HEK293T (cell line): Measurements from ENCODE around the gene TLE4.

Experiments used
- ARNT ChIP-seq: fragments of 450-650 bp; IDR thresholded peaks from 2 replicates; pipeline ENCODE4 v1.6.1; 2017; ENCODE audit warnings: mild to moderate bottlenecking
- CTBP1 ChIP-seq: fragments of 450-650 bp; IDR thresholded peaks from 2 replicates; pipeline ENCODE4 v1.6.1; 2016; ENCODE audit warnings: borderline replicate concordance
- FOXA1 ChIP-seq: fragments of 450-650 bp; IDR thresholded peaks from 2 replicates; pipeline ENCODE4 v1.6.1; 2016; ENCODE audit warnings: mild to moderate bottlenecking
- FOXK2 ChIP-seq: fragments of 450-650 bp; IDR thresholded peaks from 2 replicates; pipeline ENCODE4 v1.6.1; 2016; ENCODE audit warnings: mild to moderate bottlenecking
- FOXM1 ChIP-seq: fragments of 450-650 bp; IDR thresholded peaks from 2 replicates; pipeline ENCODE4 v1.6.1; 2017; ENCODE audit warnings: mild to moderate bottlenecking, borderline replicate concordance
- L3MBTL2 ChIP-seq: fragments of 450-650 bp; conservative IDR thresholded peaks from 2 replicates; pipeline ENCODE4 v1.6.1; 2016; ENCODE audit warnings: mild to moderate bottlenecking
- LEF1 ChIP-seq: fragments of 450-650 bp; IDR thresholded peaks from 2 replicates; pipeline ENCODE4 v1.6.1; 2017; ENCODE audit warnings: mild to moderate bottlenecking, borderline replicate concordance
- NFRKB ChIP-seq: fragments of 450-650 bp; IDR thresholded peaks from 2 replicates; pipeline ENCODE4 v1.6.1; 2016; ENCODE audit warnings: mild to moderate bottlenecking, moderate library complexity
- PKNOX1 ChIP-seq: fragments of 450-650 bp; IDR thresholded peaks from 2 replicates; pipeline ENCODE4 v1.6.1; 2016
- SP1 ChIP-seq: fragments of 450-650 bp; IDR thresholded peaks from 2 replicates; pipeline ENCODE4 v1.6.1; 2017
- SUZ12 ChIP-seq: fragments of 450-650 bp; IDR thresholded peaks from 2 replicates; pipeline ENCODE4 v1.6.1; 2016; ENCODE audit warnings: mild to moderate bottlenecking
- TARDBP ChIP-seq: fragments of 450-650 bp; IDR thresholded peaks from 2 replicates; pipeline ENCODE4 v1.6.1; 2016
- ZNF384 ChIP-seq: fragments of 450-650 bp; IDR thresholded peaks from 2 replicates; pipeline ENCODE4 v1.6.1; 2016

- TF ChIP-seq CTBP1 (no peak), TARDBP (no peak), SP1 (no peak), LEF1 (no peak), SUZ12 (no peak), FOXM1 (no peak), ARNT (no peak), FOXK2 (no peak), ZNF384 (no peak), PKNOX1 (no peak), L3MBTL2 (no peak), FOXA1 (no peak), NFRKB (no peak)
Observed at GRCh38 chr9:79741381-79741780, 169.6 kb downstream of the TLE4 start.
